Erythroblast (primary cell): ENCODE measurements around the gene RBMS1.

Experiments used
- GATA1 ChIP-seq: IDR thresholded peaks from 2 replicates; pipeline ENCODE4 v1.6.1; 2011; ENCODE audit warnings: low read depth, mild to moderate bottlenecking, control low read depth, low read length, moderate library complexity
- POLR2A ChIP-seq: IDR thresholded peaks from 2 replicates; pipeline ENCODE4 v1.6.1; 2011; ENCODE audit warnings: mild to moderate bottlenecking, low read length

- TF ChIP-seq POLR2A (no peak), GATA1 (no peak)
These were observed 235.7 kb downstream of the RBMS1 start for GRCh38 chr2:160257743-160258491.
